Measurements from ENCODE around the gene CLIP3. TPM values are rescaled to one million over a fixed set of nuclear protein-coding genes. Genes with fewer than 3 reads are reported as not detected.

Gene CLIP3
- total and polyA plus RNA-seq, 2 of the 13 experiments (the other 11 are each of a cell fraction or from before 2014, with no cell fraction given): 0.15 to 1.2 TPM

- no peak; the same call in 1 of the 2 replicates for TF ChIP-seq MTF2 (CRISPR knock-in tag; IDR thresholded peaks at IDR 0.05; ENCODE audit: borderline replicate concordance)
- no peak for TF ChIP-seq GZF1 (CRISPR knock-in tag; IDR thresholded peaks at IDR 0.05)
- no peak for TF ChIP-seq ZNF260 (CRISPR knock-in tag; IDR thresholded peaks at IDR 0.05; ENCODE audit: borderline replicate concordance, low read depth)
- TF ChIP-seq RFX5 (IDR thresholded peaks at IDR 0.05; ENCODE audit: low read depth, low read length): no peak
- peak; percentile 76; the same call in 1 of the 2 replicates for TF ChIP-seq ZNF605 (CRISPR knock-in tag; IDR thresholded peaks at IDR 0.05)
- TF ChIP-seq RFX3 (CRISPR knock-in tag; IDR thresholded peaks at IDR 0.05): no peak
- TF ChIP-seq MLXIP (CRISPR knock-in tag; IDR thresholded peaks at IDR 0.05; ENCODE audit: borderline replicate concordance): no peak
- no peak; the same call in 1 of the 2 replicates for TF ChIP-seq TOPORS (CRISPR knock-in tag; IDR thresholded peaks at IDR 0.05)
- no peak for TF ChIP-seq ZNF720 (CRISPR knock-in tag; IDR thresholded peaks at IDR 0.05)
- TF ChIP-seq CSRNP2 (CRISPR knock-in tag; conservative IDR thresholded peaks at IDR 0.05; ENCODE audit: low read depth): no peak
- no peak; the same call in 1 of the 2 replicates for TF ChIP-seq ZNF512B (CRISPR knock-in tag; IDR thresholded peaks at IDR 0.05; ENCODE audit: borderline replicate concordance)
- no peak for TF ChIP-seq ZC3H4 (CRISPR knock-in tag; IDR thresholded peaks at IDR 0.05; ENCODE audit: borderline replicate concordance)
- TF ChIP-seq PAWR (CRISPR knock-in tag; IDR thresholded peaks at IDR 0.05; ENCODE audit: borderline replicate concordance): no peak
- TF ChIP-seq ZNF570 (CRISPR knock-in tag; IDR thresholded peaks at IDR 0.05; ENCODE audit: borderline replicate concordance): no peak
- TF ChIP-seq MAFK (conservative IDR thresholded peaks at IDR 0.05 in 1 of 2, IDR thresholded peaks at IDR 0.05 in 1 of 2; ENCODE audit: low read length in 2 of 2): no peak
- TF ChIP-seq ZC3H13 (CRISPR knock-in tag; IDR thresholded peaks at IDR 0.05): peak; percentile 59; the same call in 1 of the 2 replicates
- TF ChIP-seq ZNF549 (CRISPR knock-in tag; IDR thresholded peaks at IDR 0.05): no peak
- no peak for TF ChIP-seq ZNF207 (IDR thresholded peaks at IDR 0.05; ENCODE audit: borderline replicate concordance)
- TF ChIP-seq ZBTB42 (CRISPR knock-in tag; IDR thresholded peaks at IDR 0.05): peak; percentile 38; the same call in 1 of the 2 replicates
- TF ChIP-seq SMAD1 (CRISPR knock-in tag; IDR thresholded peaks at IDR 0.05; ENCODE audit: borderline replicate concordance, low read depth): no peak
- TF ChIP-seq TCF12 (IDR thresholded peaks at IDR 0.05): no peak
- no peak for TF ChIP-seq TCF12 (CRISPR knock-in tag; IDR thresholded peaks at IDR 0.05)
These were observed 37.4 kb downstream of the CLIP3 start, which contains the start of gene SDHAF1 (continued) for GRCh38 chr19:35995048-35995993.

All from HepG2 (cell line).